ENCODE data around the gene C2. TPM values are rescaled to one million over a fixed set of nuclear protein-coding genes. Genes with fewer than 3 reads are reported as not detected.

C2 gene
- total and polyA plus RNA-seq, 4 donors = 28.6 to 230 (median 132) TPM

DNA sequence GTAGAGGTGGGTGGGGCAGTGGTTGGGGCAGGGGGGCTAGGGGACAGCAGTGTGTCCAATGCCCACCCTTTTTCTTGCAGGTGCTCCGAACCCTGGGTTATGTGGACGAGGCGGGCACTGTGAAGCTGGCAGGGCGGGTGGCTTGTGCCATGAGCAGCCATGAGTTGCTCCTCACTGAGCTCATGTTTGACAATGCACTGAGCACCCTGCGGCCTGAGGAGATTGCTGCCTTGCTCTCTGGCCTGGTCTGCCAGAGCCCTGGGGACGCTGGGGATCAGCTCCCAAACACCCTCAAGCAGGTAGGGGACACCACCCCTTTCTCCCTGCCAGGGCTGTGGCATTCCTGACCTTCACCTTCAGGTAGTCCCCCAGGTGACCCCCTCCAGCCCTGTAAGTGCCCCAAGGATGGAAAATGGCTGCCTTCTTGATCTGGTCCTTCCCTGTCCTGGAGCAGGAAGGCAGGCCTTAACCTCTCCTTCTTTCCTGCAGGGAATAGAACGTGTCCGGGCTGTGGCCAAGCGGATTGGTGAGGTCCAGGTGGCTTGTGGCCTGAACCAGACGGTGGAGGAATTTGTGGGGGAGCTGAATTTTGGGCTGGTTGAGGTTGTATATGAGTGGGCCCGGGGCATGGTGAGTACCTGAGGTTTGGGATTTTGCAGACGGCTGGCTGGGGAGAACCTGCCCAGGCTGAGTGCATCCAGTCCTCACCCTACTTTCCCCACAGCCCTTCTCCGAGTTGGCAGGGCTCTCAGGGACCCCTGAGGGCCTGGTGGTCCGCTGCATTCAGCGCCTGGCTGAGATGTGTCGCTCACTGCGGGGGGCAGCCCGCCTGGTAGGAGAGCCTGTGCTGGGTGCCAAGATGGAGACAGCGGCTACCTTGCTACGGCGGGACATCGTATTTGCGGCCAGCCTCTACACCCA lies 41.5 kb downstream of the C2 start:
- DNase-seq (no peak), ATAC-seq (ENCODE audit: insufficient read depth, low FRiP score) (no peak)
- H3K4me1 ChIP-seq (ENCODE audit: control insufficient read depth in 5 of 5, insufficient read depth in 5 of 5, low read length in 5 of 5) = peaks cover 5 to 25% (median 8%) of the 10 kb centered on the region in 5 donors
- no peaks in the 10 kb centered on the region for H3K27me3 ChIP-seq (ENCODE audit: control insufficient read depth in 3 of 3, insufficient read depth in 3 of 3, low read length in 2 of 3)
- WGBS, 2 donors = 88 to 89% methylated on average over 23 of the region's 23 CpGs
- H3K4me3 ChIP-seq = no peak overlapping the region
- H3K27ac ChIP-seq (ENCODE audit: low read depth in 1 of 2, low read length in 1 of 2) = no peak overlapping the region
- no peak overlapping the region for H3K9ac ChIP-seq (ENCODE audit: insufficient read depth in 1 of 2, low read length in 2 of 2)
- H3K9me3 ChIP-seq (ENCODE audit: control insufficient read depth in 4 of 4, insufficient read depth in 3 of 4, low read length in 3 of 4) = no peaks in the 10 kb centered on the region
- H3K36me3 ChIP-seq (ENCODE audit: control insufficient read depth in 4 of 4, insufficient read depth in 4 of 4, low read length in 4 of 4) = peaks cover 7 to 50% (median 26%) of the 10 kb centered on the region in 4 donors
- TF ChIP-seq, protein P1, sequence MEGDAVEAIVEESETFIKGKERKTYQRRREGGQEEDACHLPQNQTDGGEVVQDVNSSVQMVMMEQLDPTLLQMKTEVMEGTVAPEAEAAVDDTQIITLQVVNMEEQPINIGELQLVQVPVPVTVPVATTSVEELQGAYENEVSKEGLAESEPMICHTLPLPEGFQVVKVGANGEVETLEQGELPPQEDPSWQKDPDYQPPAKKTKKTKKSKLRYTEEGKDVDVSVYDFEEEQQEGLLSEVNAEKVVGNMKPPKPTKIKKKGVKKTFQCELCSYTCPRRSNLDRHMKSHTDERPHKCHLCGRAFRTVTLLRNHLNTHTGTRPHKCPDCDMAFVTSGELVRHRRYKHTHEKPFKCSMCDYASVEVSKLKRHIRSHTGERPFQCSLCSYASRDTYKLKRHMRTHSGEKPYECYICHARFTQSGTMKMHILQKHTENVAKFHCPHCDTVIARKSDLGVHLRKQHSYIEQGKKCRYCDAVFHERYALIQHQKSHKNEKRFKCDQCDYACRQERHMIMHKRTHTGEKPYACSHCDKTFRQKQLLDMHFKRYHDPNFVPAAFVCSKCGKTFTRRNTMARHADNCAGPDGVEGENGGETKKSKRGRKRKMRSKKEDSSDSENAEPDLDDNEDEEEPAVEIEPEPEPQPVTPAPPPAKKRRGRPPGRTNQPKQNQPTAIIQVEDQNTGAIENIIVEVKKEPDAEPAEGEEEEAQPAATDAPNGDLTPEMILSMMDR (IDR thresholded peaks at IDR 0.05; ENCODE audit: control extremely low read depth, extremely low read depth) = no peak

- 81 to 86% methylated on average over 17 of the region's 17 CpGs for WGBS, 2 donors
Measured at GRCh38 chr6:31969712-31970603, 42.4 kb downstream of the C2 start.

DNA sequence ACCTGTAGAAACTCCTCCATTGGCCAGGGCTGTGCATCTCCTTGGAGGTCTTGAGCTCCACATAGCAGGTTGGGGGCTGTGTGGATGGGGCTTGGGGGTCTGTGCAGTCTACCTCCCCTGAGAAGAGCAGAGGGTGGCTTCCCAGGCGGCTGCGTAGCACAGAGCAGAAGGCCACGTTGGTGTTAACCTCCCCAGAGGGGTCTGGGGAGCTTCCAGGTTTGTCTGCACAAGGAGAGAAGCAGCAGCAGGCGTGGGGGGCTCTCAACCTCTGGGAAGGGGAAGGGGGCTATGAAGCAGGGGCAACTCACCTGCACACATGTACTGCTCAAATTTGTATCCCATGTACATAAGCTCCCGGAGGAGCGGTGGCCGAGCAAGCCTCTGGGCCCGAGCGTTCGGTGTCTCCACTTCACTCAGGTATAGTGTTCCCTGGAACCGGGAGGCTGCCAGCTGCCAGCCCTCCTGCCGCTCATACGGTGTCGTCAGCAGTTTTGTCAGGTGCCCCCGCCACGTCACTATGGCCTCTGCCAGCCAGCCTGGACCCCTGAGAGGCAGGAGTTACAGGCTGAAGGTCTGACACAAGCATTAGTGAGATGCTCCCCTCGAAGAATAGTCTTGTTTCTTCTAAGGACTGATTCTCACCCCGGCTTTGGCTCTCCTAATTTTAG lies 43.2 kb downstream of the C2 start:
- Histone ChIP-seq H3K9me3 (ENCODE audit: control insufficient read depth in 4 of 4, insufficient read depth in 3 of 4, low read length in 3 of 4) (no peaks in the 10 kb centered on the region), H3K4me1 (ENCODE audit: control insufficient read depth in 5 of 5, insufficient read depth in 5 of 5, low read length in 5 of 5) (peaks cover 5 to 25% (median 8%) of the 10 kb centered on the region in 5 donors), H3K36me3 (ENCODE audit: control insufficient read depth in 4 of 4, insufficient read depth in 4 of 4, low read length in 4 of 4) (peaks cover 6 to 43% (median 22%) of the 10 kb centered on the region in 4 donors), H3K27ac (ENCODE audit: low read depth in 1 of 2, low read length in 1 of 2) (peak overlapping the region; percentile 90 to 93), H3K4me3 (no peak overlapping the region), H3K9ac (ENCODE audit: insufficient read depth in 1 of 2, low read length in 2 of 2) (peak overlapping the region; percentile 88 to 97), H3K27me3 (ENCODE audit: control insufficient read depth in 3 of 3, insufficient read depth in 3 of 3, low read length in 2 of 3) (no peaks in the 10 kb centered on the region)
- 80 to 89% methylated on average over 18 of the region's 18 CpGs for WGBS, 2 donors
- no peak for DNase-seq
- no peak for ATAC-seq (ENCODE audit: insufficient read depth, low FRiP score)
- TF ChIP-seq, protein P1 (IDR thresholded peaks at IDR 0.05; ENCODE audit: control extremely low read depth, extremely low read depth) = no peak

More at GRCh38 chr6:31969712-31970603, 42.4 kb downstream of the C2 start:
- H3K4me1 ChIP-seq (ENCODE audit: control insufficient read depth in 5 of 5, insufficient read depth in 5 of 5, low read length in 5 of 5) = peaks cover 5 to 25% (median 8%) of the 10 kb centered on the region in 5 donors
- no peaks in the 10 kb centered on the region for H3K27me3 ChIP-seq (ENCODE audit: control insufficient read depth in 3 of 3, insufficient read depth in 3 of 3, low read length in 2 of 3)
- peak overlapping the region in 1 of 2 donors; percentile 93 for H3K27ac ChIP-seq (ENCODE audit: low read depth in 1 of 2, low read length in 1 of 2)
- ATAC-seq (ENCODE audit: insufficient read depth, low FRiP score) (no peak), DNase-seq (no peak)
- no peaks in the 10 kb centered on the region for H3K9me3 ChIP-seq (ENCODE audit: control insufficient read depth in 4 of 4, insufficient read depth in 3 of 4, low read length in 3 of 4)
- H3K36me3 ChIP-seq (ENCODE audit: control insufficient read depth in 4 of 4, insufficient read depth in 4 of 4, low read length in 4 of 4) = peaks cover 7 to 47% (median 24%) of the 10 kb centered on the region in 4 donors
- H3K4me3 ChIP-seq = no peak overlapping the region
- TF ChIP-seq, protein P1 (IDR thresholded peaks at IDR 0.05; ENCODE audit: control extremely low read depth, extremely low read depth) = no peak
- no peak overlapping the region for H3K9ac ChIP-seq (ENCODE audit: insufficient read depth in 1 of 2, low read length in 2 of 2)

Measured in lung (tissue), 12 donors.